SK-N-MC (cell line): ENCODE data around the gene FAM161A.

Experiments
- EZH2 ChIP-seq: fragments of 200-600 bp; sonication (generic); IDR thresholded peaks from one replicate; pipeline ENCODE4 v1.6.1; 2017; ENCODE audit warnings: antibody characterized with exemption
- FOXP2 ChIP-seq: optimal IDR thresholded peaks from 2 replicates; pipeline ENCODE3; 2011; ENCODE audit warnings: mild to moderate bottlenecking, moderate library complexity; ENCODE audit not compliant: insufficient read depth; ENCODE audit errors: extremely low read length, control extremely low read depth
- POLR2AphosphoS5 ChIP-seq: IDR thresholded peaks from 2 replicates; pipeline ENCODE4 v1.6.1; 2012; ENCODE audit warnings: mild to moderate bottlenecking, low read depth, low read length, borderline replicate concordance

DNA sequence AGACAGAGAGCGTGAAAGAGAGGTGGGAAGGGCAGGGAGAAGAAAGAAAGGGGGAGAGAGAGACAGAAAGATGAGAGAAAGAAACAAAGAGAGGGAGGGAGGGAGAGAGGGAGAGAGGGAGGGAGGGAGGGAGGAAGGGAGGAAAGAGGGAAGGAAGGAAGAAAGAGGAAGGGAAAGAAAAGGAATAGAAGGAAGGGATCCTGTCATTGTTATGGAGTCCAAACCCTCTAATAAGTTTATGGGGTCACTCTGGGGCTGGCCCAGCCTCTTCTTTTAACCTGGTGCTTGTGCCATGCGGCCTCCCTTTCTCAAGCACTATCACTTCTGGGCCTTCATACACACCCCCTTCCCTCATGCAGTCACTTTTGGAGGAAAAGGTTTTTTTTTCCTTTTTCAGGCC is 58.5 kb downstream of the FAM161A start:
- TF ChIP-seq POLR2AphosphoS5 (no peak), EZH2 (no peak), FOXP2 (no peak)
